ENCODE data around the gene POLR1D. TPM values are rescaled to one million over a fixed set of nuclear protein-coding genes. Genes with fewer than 3 reads are reported as not detected.
A peak's percentile ranks its signal among the peaks of the same experiment; 100 is the strongest.

POLR1D gene
- total RNA-seq, 2 experiments from 2014 or later, result 197 to 200 TPM

GRCh38 chr13:27622881-27623280 lies 1.2 kb downstream of the POLR1D start:
- no peak for TF ChIP-seq CTCF (IDR thresholded peaks at IDR 0.05)
- no peak overlapping the region for H3K27ac ChIP-seq (ENCODE audit: low read depth in 1 of 2, low read length in 2 of 2)
- Mint-ChIP-seq H3K4me1 (ENCODE audit: low read depth) (peaks cover 82% of the 10 kb centered on the region), H3K27ac (peak overlapping the region; percentile 99), H3K36me3 (ENCODE audit: low read depth) (peaks cover 60% of the 10 kb centered on the region), H3K4me3 (peak overlapping the region; percentile 95), H3K9me3 (no peaks in the 10 kb centered on the region), H3K27me3 (no peaks in the 10 kb centered on the region)
- DNase-seq (no peak), ATAC-seq (ENCODE audit: poor library complexity) (no peak)
- no peaks in the 10 kb centered on the region for H3K9me3 ChIP-seq (ENCODE audit: control insufficient read depth in 1 of 2, insufficient read depth in 1 of 2, low read length in 2 of 2)
- H3K4me3 ChIP-seq (ENCODE audit: low read length), result no peak overlapping the region
- H3K27me3 ChIP-seq (ENCODE audit: control insufficient read depth in 1 of 2, insufficient read depth in 2 of 2, low read length in 2 of 2), result no peaks in the 10 kb centered on the region
- peaks cover 40% of the 10 kb centered on the region for H3K4me1 ChIP-seq (ENCODE audit: insufficient read depth, low read length)
- peaks cover 14% of the 10 kb centered on the region for H3K36me3 ChIP-seq (ENCODE audit: insufficient read depth, low read length)
- intact Hi-C loops (cut with DNase I, micrococcal nuclease), result loop anchor here (2.0 to 10.0 kb wide), 6 partner anchors 36 to 1368 kb away; partner anchors contain the start of genes CDK8 (in 1 of the 2), GSX1 (in 1 of the 2), RPL21 (in 1 of the 2) and USP12 (in 1 of the 2)
- ChIA-PET CTCF (no interaction called here), POLR2A (interaction anchor here (0.8 to 4.1 kb wide), 4 partner anchors 18 to 197 kb away, joined by 3 to 94 read pairs (median 6); partner anchors contain the start of genes GTF3A and MTIF3)

GRCh38 chr13:27624071-27624470 lies 2.4 kb downstream of the POLR1D start:
- no peaks in the 10 kb centered on the region for H3K9me3 Mint-ChIP-seq
- H3K27me3 ChIP-seq (ENCODE audit: control insufficient read depth in 1 of 2, insufficient read depth in 2 of 2, low read length in 2 of 2), result no peaks in the 10 kb centered on the region
- H3K27ac Mint-ChIP-seq, result peak overlapping the region; percentile 99
- peaks cover 31% of the 10 kb centered on the region for H3K4me1 ChIP-seq (ENCODE audit: insufficient read depth, low read length)
- peaks cover 72% of the 10 kb centered on the region for H3K36me3 Mint-ChIP-seq (ENCODE audit: low read depth)
- no peak overlapping the region for H3K4me3 ChIP-seq (ENCODE audit: low read length)
- H3K4me1 Mint-ChIP-seq (ENCODE audit: low read depth), result peaks cover 82% of the 10 kb centered on the region
- POLR2A ChIA-PET, result no interaction called here
- peak overlapping the region; percentile 74 for H3K4me3 Mint-ChIP-seq
- H3K36me3 ChIP-seq (ENCODE audit: insufficient read depth, low read length), result peaks cover 16% of the 10 kb centered on the region
- no peak for ATAC-seq (ENCODE audit: poor library complexity)
- intact Hi-C loops (cut with DNase I, micrococcal nuclease), result loop anchor here (5.0 to 10.0 kb wide), 5 partner anchors 37 to 1369 kb away; partner anchors contain the start of genes CDK8 (in 1 of the 2), GSX1 (in 1 of the 2), RPL21 (in 1 of the 2) and USP12 (in 1 of the 2)
- no peak overlapping the region for H3K27ac ChIP-seq (ENCODE audit: low read depth in 1 of 2, low read length in 2 of 2)
- no peak for TF ChIP-seq CTCF (IDR thresholded peaks at IDR 0.05)
- no peak for DNase-seq
- H3K9me3 ChIP-seq (ENCODE audit: control insufficient read depth in 1 of 2, insufficient read depth in 1 of 2, low read length in 2 of 2), result no peaks in the 10 kb centered on the region
- CTCF ChIA-PET, result no interaction called here
- no peaks in the 10 kb centered on the region for H3K27me3 Mint-ChIP-seq

- H3K4me1 Mint-ChIP-seq (ENCODE audit: low read depth), result peaks cover 83% of the 10 kb centered on the region
- peaks cover 20% of the 10 kb centered on the region for H3K36me3 ChIP-seq (ENCODE audit: insufficient read depth, low read length)
- no peaks in the 10 kb centered on the region for H3K9me3 Mint-ChIP-seq
- DNase-seq (no peak), ATAC-seq (ENCODE audit: poor library complexity) (no peak)
- H3K9me3 ChIP-seq (ENCODE audit: control insufficient read depth in 1 of 2, insufficient read depth in 1 of 2, low read length in 2 of 2), result no peaks in the 10 kb centered on the region
- no peak overlapping the region for H3K27ac ChIP-seq (ENCODE audit: low read depth in 1 of 2, low read length in 2 of 2)
- intact Hi-C loops (cut with DNase I, micrococcal nuclease), result loop anchor here in 1 of 2 experiments (10.0 kb wide), 1 partner anchor 1371 kb away; the partner anchor contains the start of gene CDK8
- POLR2A ChIA-PET, result no interaction called here
- no peaks in the 10 kb centered on the region for H3K27me3 Mint-ChIP-seq
- peaks cover 73% of the 10 kb centered on the region for H3K36me3 Mint-ChIP-seq (ENCODE audit: low read depth)
- no peak overlapping the region for H3K4me3 Mint-ChIP-seq
- no peak overlapping the region for H3K4me3 ChIP-seq (ENCODE audit: low read length)
- no peak for TF ChIP-seq CTCF (IDR thresholded peaks at IDR 0.05)
- no peak overlapping the region for H3K27ac Mint-ChIP-seq
- CTCF ChIA-PET, result no interaction called here
- peaks cover 23% of the 10 kb centered on the region for H3K4me1 ChIP-seq (ENCODE audit: insufficient read depth, low read length)
- no peaks in the 10 kb centered on the region for H3K27me3 ChIP-seq (ENCODE audit: control insufficient read depth in 1 of 2, insufficient read depth in 2 of 2, low read length in 2 of 2)
These were observed 4.1 kb downstream of the POLR1D start for GRCh38 chr13:27625839-27626238.
